HG03521 (cell line): ENCODE measurements around the gene SERINC3.
"Not testable (repeated sequence)": the region's sequence is repeated elsewhere in the genome, so short reads cannot be mapped to it uniquely, and the experiment has no call there.

ENCODE experiments used
- ATAC-seq: cut with Tn5 transposase; IDR thresholded peaks from one replicate; pipeline ENCODE4 v1.9.1; 2021; ENCODE audit warnings: mild to moderate bottlenecking, moderate library complexity; ENCODE audit not compliant: unreplicated experiment

The SERINC3 gene

DNA sequence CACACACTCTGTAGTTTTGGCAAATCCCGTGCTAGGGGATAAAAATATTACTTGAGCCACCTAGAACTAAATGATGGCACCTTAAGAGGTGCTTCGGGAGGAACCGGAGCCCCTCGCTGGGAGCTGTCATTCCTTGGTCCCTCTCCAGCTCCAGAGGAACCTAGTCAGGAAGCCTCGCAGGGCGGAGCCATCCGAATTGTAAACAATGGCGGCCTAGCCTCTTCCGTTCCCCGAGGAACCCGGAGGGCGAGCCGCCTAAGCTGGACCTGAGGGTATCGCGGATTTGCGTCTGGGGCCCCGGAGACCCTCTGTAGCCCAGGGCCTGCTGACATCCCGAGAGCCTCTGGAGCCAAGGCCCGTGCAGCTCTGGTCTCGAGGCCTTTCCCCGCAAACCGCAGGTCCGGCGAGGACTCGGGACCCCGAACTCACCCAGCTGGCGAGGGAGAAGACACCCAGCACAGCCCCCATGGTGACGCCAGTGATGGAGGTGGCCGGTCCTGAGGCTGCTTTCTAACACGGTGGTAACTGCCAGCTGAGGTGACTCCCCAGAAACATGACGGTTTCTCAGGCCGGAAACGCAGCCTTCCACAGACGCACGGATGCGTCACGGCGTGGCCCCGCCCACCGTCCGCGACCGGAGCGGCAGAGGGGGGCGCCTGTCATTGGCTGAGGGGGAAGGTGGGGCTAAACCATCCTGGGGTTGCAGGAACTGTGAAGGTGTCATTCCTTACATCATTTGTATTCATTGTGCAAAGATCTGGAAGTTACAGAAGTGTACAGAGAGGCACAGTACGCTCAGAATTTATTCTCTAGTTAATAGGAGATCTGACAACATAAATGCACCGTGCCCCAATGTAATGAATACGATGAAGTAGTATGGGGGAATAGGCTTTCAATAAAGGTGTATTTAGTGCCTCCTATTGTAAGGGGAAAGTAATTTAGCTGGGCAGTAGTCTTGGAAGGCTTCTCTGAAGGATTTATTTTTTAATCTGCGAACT is at the start of gene SERINC3:
TSS of gene SERINC3 (minus strand) at position 587 of the 998 bp plus-strand sequence. CDS start at position 468, 119 bp downstream.
- peak; percentile 99 for ATAC-seq

DNA sequence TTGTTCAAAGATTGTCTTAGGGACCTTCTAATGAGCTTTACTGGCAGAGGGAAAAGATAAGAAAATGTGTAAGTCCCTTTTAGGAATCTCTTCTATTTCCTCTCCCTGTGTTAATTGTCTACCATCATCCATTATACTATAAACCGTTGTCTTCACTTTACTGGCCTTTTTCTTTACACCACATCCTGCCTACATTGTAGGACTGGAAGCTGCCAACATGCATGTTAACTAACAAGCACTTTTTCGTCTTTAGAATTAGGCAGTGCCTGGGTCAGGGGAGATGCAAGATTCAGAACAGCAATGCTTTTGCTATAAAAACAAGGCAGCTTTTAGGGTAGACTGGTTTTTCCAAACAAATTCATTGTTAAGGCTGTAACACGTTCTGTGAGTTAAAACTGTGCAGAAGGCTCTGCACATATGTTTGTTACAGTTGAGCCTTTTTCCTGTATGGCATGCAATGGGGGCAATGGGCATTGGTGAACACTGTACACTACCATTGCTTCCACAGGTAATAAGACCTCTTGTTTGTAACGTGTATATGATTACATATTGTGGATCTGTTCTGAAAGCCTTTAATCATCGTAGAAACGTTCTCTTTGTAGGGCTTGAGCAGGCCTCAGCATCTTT is 49.6 kb upstream of the SERINC3 start:
- no peak for ATAC-seq

- ATAC-seq = no peak
Measured at GRCh38 chr20:44570367-44570766, 48.5 kb upstream of the SERINC3 start.

GRCh38 chr20:44566811-44567210 is 44.9 kb upstream of the SERINC3 start:
- no peak for ATAC-seq

GRCh38 chr20:44566018-44566417 is 44.1 kb upstream of the SERINC3 start:
- no peak for ATAC-seq

DNA sequence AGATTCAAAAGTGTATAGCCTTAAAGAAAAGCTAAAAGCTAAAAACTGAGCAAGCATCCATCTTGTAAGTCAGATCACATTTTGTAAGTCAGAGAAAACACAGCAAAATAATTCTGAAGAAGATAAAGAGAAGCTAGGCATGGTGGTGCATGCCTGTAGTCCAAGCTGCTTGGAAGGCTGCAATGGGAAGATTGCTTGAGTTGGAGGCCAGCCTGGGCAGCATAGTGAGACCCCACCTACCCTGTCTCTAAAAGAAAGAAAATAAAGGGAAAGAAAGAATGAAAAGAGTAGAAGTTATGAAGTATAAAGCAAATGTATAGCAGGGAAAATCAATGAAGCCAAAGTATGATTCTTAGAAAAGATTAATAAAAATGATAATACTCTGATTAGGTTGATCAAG is 40.0 kb upstream of the SERINC3 start:
- ATAC-seq = no peak

- ATAC-seq = not testable (repeated sequence)
Measured at GRCh38 chr20:44560818-44561217, 38.9 kb upstream of the SERINC3 start.

- ATAC-seq = no peak
Measured at GRCh38 chr20:44560229-44560628, 38.4 kb upstream of the SERINC3 start.

DNA sequence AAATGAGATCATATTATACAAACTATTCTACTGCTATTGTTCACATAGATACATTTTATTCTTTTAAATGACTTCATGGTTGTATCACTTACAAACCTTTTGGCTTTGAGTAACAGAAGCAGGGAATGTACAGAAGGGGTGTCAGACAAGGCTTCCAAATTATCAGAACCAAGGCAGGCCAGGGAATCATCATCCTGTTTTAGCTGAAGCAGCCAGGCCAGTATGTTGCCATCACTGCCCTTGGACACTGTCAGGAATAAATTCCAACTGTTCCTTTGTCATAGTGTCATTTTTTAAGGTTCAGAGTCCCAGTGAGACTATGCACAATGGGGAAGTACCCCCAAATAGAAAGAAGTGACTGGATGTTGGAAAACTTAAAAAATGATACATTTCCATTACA is 37.4 kb upstream of the SERINC3 start:
- no peak for ATAC-seq

- no peak for ATAC-seq
Measured at GRCh38 chr20:44552950-44553908, 31.4 kb upstream of the SERINC3 start.

- ATAC-seq = no peak
Measured at GRCh38 chr20:44552568-44552949, 30.7 kb upstream of the SERINC3 start.

- no peak for ATAC-seq
Measured at GRCh38 chr20:44552050-44552449, 30.2 kb upstream of the SERINC3 start.

DNA sequence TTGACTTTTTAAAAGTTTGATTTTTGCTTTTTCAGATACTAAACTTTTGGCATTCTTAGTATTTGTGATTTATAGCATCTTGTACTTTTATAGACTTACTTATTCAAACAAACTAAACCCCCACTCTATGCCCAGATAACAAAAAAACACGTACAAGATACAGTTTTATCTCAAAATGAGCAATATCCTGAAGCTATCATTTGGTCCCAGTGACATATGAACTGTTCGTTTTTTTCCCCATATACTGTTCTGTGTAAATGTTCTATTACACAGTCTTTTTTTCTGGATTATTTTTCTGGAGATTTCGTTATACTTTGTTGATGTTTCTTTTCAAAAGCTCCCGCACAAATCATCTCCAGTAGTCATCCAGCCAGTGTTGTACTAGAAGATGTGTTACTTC is 27.3 kb upstream of the SERINC3 start:
- ATAC-seq = no peak

- ATAC-seq = no peak
Measured at GRCh38 chr20:44547419-44547818, 25.5 kb upstream of the SERINC3 start.

- ATAC-seq = no peak
Measured at GRCh38 chr20:44544263-44544662, 22.4 kb upstream of the SERINC3 start.

DNA sequence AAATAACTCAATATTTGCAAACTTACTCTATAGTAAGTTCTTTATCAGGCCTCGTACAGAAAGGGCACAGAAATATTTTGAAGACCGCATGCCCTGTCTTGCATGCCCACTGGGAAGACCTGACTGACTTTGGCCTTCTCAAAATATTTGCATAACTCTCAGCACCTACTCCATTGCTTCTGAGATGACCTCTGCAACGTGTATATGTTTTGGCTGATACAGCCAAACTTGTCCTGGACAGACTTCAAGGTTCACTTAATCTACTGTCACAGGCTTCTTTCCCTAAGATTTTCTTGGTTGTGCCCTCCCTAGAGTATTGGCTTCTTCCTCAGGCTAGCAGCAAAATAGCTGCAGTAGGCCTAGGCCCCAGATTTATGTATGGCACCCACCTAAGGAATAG is 21.5 kb upstream of the SERINC3 start:
- no peak for ATAC-seq

- no peak for ATAC-seq
Measured at GRCh38 chr20:44542890-44543289, 21.0 kb upstream of the SERINC3 start.

DNA sequence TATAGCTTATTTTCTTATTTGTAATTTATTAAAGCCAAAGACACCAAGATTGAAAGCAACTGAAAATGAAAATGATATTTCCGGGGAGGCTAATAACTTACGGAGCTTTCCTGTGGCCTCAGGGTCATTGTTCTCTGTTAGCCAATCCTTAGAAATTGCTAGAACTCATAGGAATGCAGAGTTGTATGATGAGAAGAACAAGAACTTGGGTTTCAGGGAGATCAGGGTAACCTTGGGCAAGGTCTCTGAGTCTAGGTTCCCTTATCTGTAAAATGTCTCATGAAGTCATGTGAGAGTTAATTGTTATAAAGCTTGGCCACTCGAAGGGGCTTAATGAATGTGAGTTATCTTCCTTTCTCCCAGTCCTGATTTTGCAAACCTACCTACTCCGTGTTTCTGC is 20.1 kb upstream of the SERINC3 start:
- no peak for ATAC-seq

DNA sequence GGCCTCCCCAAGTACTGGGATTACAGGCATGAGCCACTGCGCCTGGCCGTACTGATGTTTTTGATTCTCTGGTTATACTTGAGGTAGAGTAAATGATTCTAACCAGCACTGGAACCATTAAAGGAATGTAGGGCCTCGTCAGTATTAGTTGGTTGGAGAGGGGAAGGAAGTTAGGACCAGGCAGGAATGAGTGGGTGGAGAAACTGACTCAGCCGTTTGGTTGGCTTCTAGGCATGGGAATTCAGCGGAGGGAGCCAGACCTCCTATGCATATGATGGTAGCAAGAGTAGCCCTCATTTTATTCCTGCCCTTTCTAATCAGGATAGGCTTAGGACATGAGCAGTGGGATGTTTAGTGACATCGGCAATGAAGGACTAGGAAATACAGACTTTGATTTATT is 19.0 kb upstream of the SERINC3 start:
- ATAC-seq = no peak

GRCh38 chr20:44537993-44538392 is 16.1 kb upstream of the SERINC3 start:
- no peak for ATAC-seq

GRCh38 chr20:44536175-44536574 is 14.3 kb upstream of the SERINC3 start:
- ATAC-seq = no peak
